Neural cell (in vitro differentiated cells): Measurements from ENCODE around the gene SLC25A26. TPM values are rescaled to one million over a fixed set of nuclear protein-coding genes. Genes with fewer than 3 reads are reported as not detected.
"Not testable (repeated sequence)": the region's sequence is repeated elsewhere in the genome, so short reads cannot be mapped to it uniquely, and the experiment has no call there.

Experiments used
- H2AFZ ChIP-seq: fragments of 200-600, 300-800 bp; sonication (generic), shearing (Covaris generic); 2 replicates; pipeline ENCODE4 v1.6.0; 2014; ENCODE audit warnings: low read depth, mild to moderate bottlenecking, antibody characterized with exemption, low read length, moderate library complexity
- H3F3A ChIP-seq: fragments of 200-600 bp; shearing (Covaris generic); 2 replicates; pipeline ENCODE4 v1.6.1; 2016; ENCODE audit warnings: mild to moderate bottlenecking, moderate library complexity, mixed read lengths, antibody characterized with exemption, low read length; ENCODE audit not compliant: insufficient read depth, poor library complexity, severe bottlenecking
- H3K27ac ChIP-seq: fragments of 200-600, 300-800 bp; sonication (generic), shearing (Covaris generic); 2 replicates; pipeline ENCODE4 v1.5.1; 2014; ENCODE audit warnings: mild to moderate bottlenecking, low read length, moderate library complexity
- H3K27me3 ChIP-seq: fragments of 300-800, 200-600 bp; sonication (generic), shearing (Covaris generic); 2 replicates; pipeline ENCODE4 v1.6.0; 2014; ENCODE audit warnings: mild to moderate bottlenecking, low read depth, low read length, moderate library complexity; ENCODE audit not compliant: insufficient read depth
- H3K36me3 ChIP-seq: fragments of 300-800, 200-600 bp; sonication (generic), shearing (Covaris generic); 2 replicates; pipeline ENCODE4 v1.5.1; 2014; ENCODE audit warnings: mild to moderate bottlenecking, antibody characterized with exemption, low read length, moderate library complexity; ENCODE audit not compliant: insufficient read depth
- H3K4me2 ChIP-seq: fragments of 300-800, 200-600 bp; sonication (generic), shearing (Covaris generic); 2 replicates; pipeline ENCODE4 v1.6.0; 2014; ENCODE audit warnings: mild to moderate bottlenecking, low read length
- H3K4me3 ChIP-seq: fragments of 300-800, 200-600 bp; sonication (generic), shearing (Covaris generic); 2 replicates; pipeline ENCODE4 v1.5.1; 2014; ENCODE audit warnings: mild to moderate bottlenecking, low read length, moderate library complexity
- H3K79me2 ChIP-seq: fragments of 200-600 bp; shearing (Covaris generic); replicated peaks from 2 replicates; pipeline ENCODE4 v1.6.0; 2014; ENCODE audit warnings: mild to moderate bottlenecking, low read length, moderate library complexity; ENCODE audit not compliant: insufficient read depth
- H3K9ac ChIP-seq: fragments of 300-800, 200-600 bp; sonication (generic), shearing (Covaris generic); 2 replicates; pipeline ENCODE4 v1.6.1; 2016; ENCODE audit warnings: mild to moderate bottlenecking, low read length, mixed read lengths
- H3K9me2 ChIP-seq: fragments of 200-600 bp; shearing (Covaris generic); 2 replicates; pipeline ENCODE4 v1.6.1; 2016; ENCODE audit warnings: mild to moderate bottlenecking, low read length, mixed read lengths; ENCODE audit not compliant: insufficient read depth
- H3K9me3 ChIP-seq: fragments of 200-600, 300-800 bp; sonication (generic), shearing (Covaris generic); 2 replicates; pipeline ENCODE4 v1.6.1; 2016; ENCODE audit warnings: mild to moderate bottlenecking, mixed run types, low read length, moderate library complexity, mixed read lengths
- H4K20me1 ChIP-seq: fragments of 200-600 bp; shearing (Covaris generic); 2 replicates; pipeline ENCODE4 v1.6.1; 2016; ENCODE audit warnings: mild to moderate bottlenecking, mixed run types; ENCODE audit not compliant: insufficient read depth
- CTCF ChIP-seq: fragments of 450-650 bp; IDR thresholded peaks from 2 replicates; pipeline ENCODE4 v1.5.1; 2014; ENCODE audit warnings: antibody characterized with exemption, mild to moderate bottlenecking, moderate library complexity; ENCODE audit not compliant: poor library complexity, severe bottlenecking
- EP300 ChIP-seq: fragments of 450-650 bp; conservative IDR thresholded peaks from 2 replicates; pipeline ENCODE4 v1.6.1; 2014; ENCODE audit warnings: antibody characterized with exemption, mild to moderate bottlenecking, moderate library complexity; ENCODE audit not compliant: poor library complexity, severe bottlenecking
- EZH2 ChIP-seq: fragments of 200-600, 300-800 bp; shearing (Covaris generic), sonication (generic); IDR thresholded peaks from 2 replicates; pipeline ENCODE4 v1.6.1; 2014; ENCODE audit warnings: antibody characterized with exemption, low read length, borderline replicate concordance, mild to moderate bottlenecking; ENCODE audit not compliant: insufficient read depth, poor library complexity, severe bottlenecking
- MXI1 ChIP-seq: fragments of 450-650 bp; conservative IDR thresholded peaks from 2 replicates; pipeline ENCODE4 v1.6.1; 2014; ENCODE audit warnings: antibody characterized with exemption, mild to moderate bottlenecking; ENCODE audit not compliant: poor library complexity, severe bottlenecking
- POLR2AphosphoS5 ChIP-seq: IDR thresholded peaks from 2 replicates; pipeline ENCODE4 v1.6.1; 2012
- RAD21 ChIP-seq: fragments of 450-650 bp; conservative IDR thresholded peaks from 2 replicates; pipeline ENCODE4 v1.6.1; 2014; ENCODE audit warnings: antibody characterized with exemption, mild to moderate bottlenecking, moderate library complexity
- REST ChIP-seq: IDR thresholded peaks from 2 replicates; pipeline ENCODE4 v1.6.1; 2012; ENCODE audit warnings: borderline replicate concordance
- SMC3 ChIP-seq: fragments of 450-650 bp; conservative IDR thresholded peaks from 2 replicates; pipeline ENCODE4 v1.6.1; 2014; ENCODE audit warnings: antibody characterized with exemption, mild to moderate bottlenecking, moderate library complexity; ENCODE audit not compliant: poor library complexity
- TAF1 ChIP-seq: IDR thresholded peaks from 2 replicates; pipeline ENCODE4 v1.6.1; 2012; ENCODE audit warnings: low read depth
- polyA plus RNA-seq: library from polyadenylated mRNA; depleted of rRNA; stranded (reverse); fragments of >200 nt; gene quantifications from 2 replicates; pipeline ENCODE4 v1.2.3, GENCODE V29; 2014

SLC25A26 gene
- polyA plus RNA-seq, 1 donor from 2014 or later: 21.0 TPM

GRCh38 chr3:66418475-66418931 lies 197.7 kb downstream of the SLC25A26 start:
- Histone ChIP-seq H4K20me1 (no peaks in the 10 kb centered on the region), H3K9me2 (no peaks in the 10 kb centered on the region), H3K27me3 (no peaks in the 10 kb centered on the region), H3K79me2 (peaks cover 4% of the 10 kb centered on the region), H3K36me3 (no peaks in the 10 kb centered on the region), H3F3A (no peaks in the 10 kb centered on the region), H3K4me2 (no peak overlapping the region), H3K9me3 (peaks cover 6% of the 10 kb centered on the region), H3K9ac (no peak overlapping the region), H2AFZ (no peak overlapping the region), H3K4me3 (no peak overlapping the region), H3K27ac (no peak overlapping the region)
- no peak for TF ChIP-seq CTCF
- TF ChIP-seq EP300: no peak
- no peak for TF ChIP-seq REST
- TF ChIP-seq TAF1: no peak
- no peak for TF ChIP-seq MXI1
- TF ChIP-seq RAD21: no peak
- no peak for TF ChIP-seq EZH2
- no peak for TF ChIP-seq SMC3
- TF ChIP-seq POLR2AphosphoS5: no peak

GRCh38 chr3:66419036-66419435 lies 198.2 kb downstream of the SLC25A26 start:
- Histone ChIP-seq H3K36me3 (no peaks in the 10 kb centered on the region), H3K27ac (no peak overlapping the region), H3K9ac (no peak overlapping the region), H3K9me3 (peaks cover 6% of the 10 kb centered on the region), H3K4me3 (no peak overlapping the region), H4K20me1 (no peaks in the 10 kb centered on the region), H2AFZ (no peak overlapping the region), H3K9me2 (no peaks in the 10 kb centered on the region), H3F3A (no peaks in the 10 kb centered on the region), H3K27me3 (no peaks in the 10 kb centered on the region), H3K4me2 (no peak overlapping the region), H3K79me2 (peaks cover 4% of the 10 kb centered on the region)
- TF ChIP-seq RAD21 (no peak), EZH2 (no peak)

- H3K4me3 ChIP-seq, H4K20me1 ChIP-seq, H3K27ac ChIP-seq, H3K9me3 ChIP-seq, H3K79me2 ChIP-seq, H3K36me3 ChIP-seq, H2AFZ ChIP-seq, H3K4me2 ChIP-seq, H3K27me3 ChIP-seq, H3K9me2 ChIP-seq, H3K9ac ChIP-seq, H3F3A ChIP-seq: not testable (repeated sequence)
These were observed 200.3 kb downstream of the SLC25A26 start for GRCh38 chr3:66421144-66421543.

GRCh38 chr3:66421893-66422292 lies 201.1 kb downstream of the SLC25A26 start:
- not testable (repeated sequence) for H2AFZ ChIP-seq, H3K79me2 ChIP-seq, H3K4me3 ChIP-seq, H3K4me2 ChIP-seq, H4K20me1 ChIP-seq, H3K27ac ChIP-seq, H3K36me3 ChIP-seq, H3K9ac ChIP-seq, H3K27me3 ChIP-seq, H3F3A ChIP-seq, H3K9me3 ChIP-seq, H3K9me2 ChIP-seq
